ENCODE results near the gene FRG1. TPM values are rescaled to one million over a fixed set of nuclear protein-coding genes. Genes with fewer than 3 reads are reported as not detected.

The FRG1 gene
- polyA plus RNA-seq, 2 of the 4 experiments (the other 2 are of a cell fraction): 26.0 to 31.0 TPM

- no peak for TF ChIP-seq E2F6 (IDR thresholded peaks at IDR 0.05; ENCODE audit: borderline replicate concordance, low read depth)
Measured at GRCh38 chr4:189973646-189974045, 33.0 kb downstream of the FRG1 start (continued).

GRCh38 chr4:189974056-189974455 is 33.4 kb downstream of the FRG1 start:
- TF ChIP-seq RNF2 (IDR thresholded peaks at IDR 0.05; ENCODE audit: borderline replicate concordance, low read depth) (no peak), SMC3 (IDR thresholded peaks at IDR 0.05) (peak; percentile 25; the same call in 1 of the 3 replicates), CEBPB (IDR thresholded peaks at IDR 0.05) (no peak), USF2 (IDR thresholded peaks at IDR 0.05) (no peak), RAD21 (conservative IDR thresholded peaks at IDR 0.05 in 1 of 2, IDR thresholded peaks at IDR 0.05 in 1 of 2) (peak; percentile 9 to 18; a peak in 1 of 5 replicates), CBX2 (IDR thresholded peaks at IDR 0.05; ENCODE audit: borderline replicate concordance, low read depth) (no peak), CHD4 (IDR thresholded peaks at IDR 0.05; ENCODE audit: borderline replicate concordance) (no peak), FOXS1 (CRISPR knock-in tag; IDR thresholded peaks at IDR 0.05) (no peak), EP300 (IDR thresholded peaks at IDR 0.05) (no peak), RARB (CRISPR knock-in tag; IDR thresholded peaks at IDR 0.05) (no peak), CTCF (IDR thresholded peaks at IDR 0.05) (peak; percentile 42), E2F6 (IDR thresholded peaks at IDR 0.05; ENCODE audit: borderline replicate concordance, low read depth) (no peak), ZSCAN20 (CRISPR knock-in tag; IDR thresholded peaks at IDR 0.05) (no peak), KDM5A (IDR thresholded peaks at IDR 0.05) (no peak), ESRRA (IDR thresholded peaks at IDR 0.05; ENCODE audit: borderline replicate concordance, low read length) (no peak), ZNF302 (CRISPR knock-in tag; IDR thresholded peaks at IDR 0.05) (no peak)
- DNase-seq (ENCODE audit: low read depth in 1 of 2, low spot score in 1 of 2) (peak; percentile 6 to 43), ATAC-seq (no peak), FAIRE-seq (no peak)
- Histone ChIP-seq H3K4me1 (no peaks in the 10 kb centered on the region), H3K4me3 (no peak overlapping the region), H3K9me3 (no peaks in the 10 kb centered on the region), H3K4me2 (no peak overlapping the region), H3K27ac (no peak overlapping the region)
- CTCF ChIA-PET: interaction anchor here (1.1 kb wide), 1 partner anchor 40 kb away, joined by 3 read pairs; no protein-coding TSS in a partner anchor
- WGBS (ENCODE audit: missing lambda C conversion rate): 13% methylated on average over 5 of the region's 5 CpGs
- POLR2A ChIA-PET: interaction anchor here (1.1 kb wide), 1 partner anchor 47 kb away, joined by 4 read pairs; no protein-coding TSS in a partner anchor

- Histone ChIP-seq H3K4me2 (no peak overlapping the region), H3K27ac (no peak overlapping the region), H3K9me3 (no peaks in the 10 kb centered on the region), H3K4me3 (no peak overlapping the region), H3K4me1 (no peaks in the 10 kb centered on the region)
- DNase-seq (ENCODE audit: low read depth in 1 of 2, low spot score in 1 of 2) (no peak), FAIRE-seq (no peak), ATAC-seq (no peak)
- ChIA-PET CTCF (no interaction called here), POLR2A (no interaction called here)
- WGBS (ENCODE audit: missing lambda C conversion rate): 39% methylated on average over 9 of the region's 10 CpGs
- no peak for TF ChIP-seq RNF2 (IDR thresholded peaks at IDR 0.05; ENCODE audit: borderline replicate concordance, low read depth)
- TF ChIP-seq USF2 (IDR thresholded peaks at IDR 0.05): no peak
- TF ChIP-seq SMC3 (IDR thresholded peaks at IDR 0.05): no peak
- no peak for TF ChIP-seq CHD4 (IDR thresholded peaks at IDR 0.05; ENCODE audit: borderline replicate concordance)
- TF ChIP-seq ELK1 (IDR thresholded peaks at IDR 0.05; ENCODE audit: low read depth, low read length): no peak
- TF ChIP-seq FOXS1 (CRISPR knock-in tag; IDR thresholded peaks at IDR 0.05): no peak
- TF ChIP-seq CBX8 (IDR thresholded peaks at IDR 0.05): no peak
- no peak for TF ChIP-seq E2F6 (IDR thresholded peaks at IDR 0.05; ENCODE audit: borderline replicate concordance, low read depth)
- TF ChIP-seq BCL3 (IDR thresholded peaks at IDR 0.05): no peak
- TF ChIP-seq NPAS2 (CRISPR knock-in tag; IDR thresholded peaks at IDR 0.05; ENCODE audit: borderline replicate concordance): no peak
- no peak for TF ChIP-seq GATA3 (IDR thresholded peaks at IDR 0.05; ENCODE audit: borderline replicate concordance)
- no peak for TF ChIP-seq TP53 (CRISPR knock-in tag; IDR thresholded peaks at IDR 0.05)
- no peak for TF ChIP-seq HEYL (CRISPR knock-in tag; IDR thresholded peaks at IDR 0.05)
- no peak for TF ChIP-seq HOXB5 (CRISPR knock-in tag; IDR thresholded peaks at IDR 0.05)
Measured at GRCh38 chr4:189979196-189980047, 38.8 kb downstream of the FRG1 start.

All from A549 (cell line).